AG09319 (cell line): Measurements from ENCODE around the gene JARID2.

ENCODE experiments used
- DNase-seq: peaks from one replicate; pipeline ENCODE4 v3.0.0-alpha.2; 2010; ENCODE audit warnings: low read depth; ENCODE audit errors: extremely low read depth
- CTCF ChIP-seq: IDR thresholded peaks from 2 replicates; pipeline ENCODE4 v1.5.1; 2011; ENCODE audit warnings: low read depth, mild to moderate bottlenecking, inconsistent platforms, low read length, moderate library complexity

The JARID2 gene

GRCh38 chr6:15527838-15528617, 282.2 kb downstream of the JARID2 start:
- no peak for TF ChIP-seq CTCF
- no peak for DNase-seq

- no peak for TF ChIP-seq CTCF
- no peak for DNase-seq
Measured at GRCh38 chr6:15528870-15529269, 283.0 kb downstream of the JARID2 start.

GRCh38 chr6:15530411-15530810, 284.5 kb downstream of the JARID2 start:
- no peak for DNase-seq
- no peak for TF ChIP-seq CTCF

- no peak for TF ChIP-seq CTCF
- no peak for DNase-seq
Measured at GRCh38 chr6:15531973-15532372, 286.1 kb downstream of the JARID2 start.

GRCh38 chr6:15533379-15534026, 287.6 kb downstream of the JARID2 start:
- no peak for TF ChIP-seq CTCF

GRCh38 chr6:15534974-15535373, 289.1 kb downstream of the JARID2 start:
- no peak for TF ChIP-seq CTCF
- no peak for DNase-seq

More at GRCh38 chr6:15533379-15534026, 287.6 kb downstream of the JARID2 start:
- no peak for DNase-seq

GRCh38 chr6:15535495-15536197, 289.8 kb downstream of the JARID2 start:
- TF ChIP-seq CTCF, result no peak
- no peak for DNase-seq
